GM21717 (cell line): Measurements from ENCODE around the gene BAHD1.

ENCODE experiments used
- ATAC-seq: cut with Tn5 transposase; IDR thresholded peaks from one replicate; pipeline ENCODE4 v1.9.1; 2021; ENCODE audit warnings: mild to moderate bottlenecking, moderate library complexity; ENCODE audit not compliant: unreplicated experiment

Gene BAHD1

GRCh38 chr15:40421246-40422157 lies 19.3 kb upstream of the BAHD1 start:
- no peak for ATAC-seq

- ATAC-seq: no peak
Observed at GRCh38 chr15:40424483-40425115, 16.2 kb upstream of the BAHD1 start.

GRCh38 chr15:40425681-40426080 lies 15.1 kb upstream of the BAHD1 start:
- no peak for ATAC-seq

GRCh38 chr15:40427188-40427587 lies 13.6 kb upstream of the BAHD1 start:
- ATAC-seq: no peak

GRCh38 chr15:40428185-40428584 lies 12.6 kb upstream of the BAHD1 start:
- no peak for ATAC-seq

- no peak for ATAC-seq
Observed at GRCh38 chr15:40429068-40429710, 11.6 kb upstream of the BAHD1 start.

- ATAC-seq: no peak
Observed at GRCh38 chr15:40430271-40430805, 10.4 kb upstream of the BAHD1 start.

GRCh38 chr15:40435023-40435709 lies 5.6 kb upstream of the BAHD1 start:
- ATAC-seq: no peak

- ATAC-seq: no peak
Observed at GRCh38 chr15:40435710-40436089, 5.1 kb upstream of the BAHD1 start.

GRCh38 chr15:40436116-40436891 lies 4.4 kb upstream of the BAHD1 start:
- ATAC-seq: no peak

GRCh38 chr15:40436892-40437751 lies 3.6 kb upstream of the BAHD1 start:
- ATAC-seq: no peak

GRCh38 chr15:40437752-40438687 lies 2.7 kb upstream of the BAHD1 start:
- no peak for ATAC-seq

- ATAC-seq: no peak
Observed at GRCh38 chr15:40438712-40439111, 2.0 kb upstream of the BAHD1 start.

- ATAC-seq: no peak
Observed at GRCh38 chr15:40439461-40439959, 1.2 kb upstream of the BAHD1 start.

- ATAC-seq: no peak
Observed at GRCh38 chr15:40439960-40440742, 602 bp upstream of the BAHD1 start.

GRCh38 chr15:40441565-40442531 lies 1.1 kb downstream of the BAHD1 start:
- ATAC-seq: no peak
